AG10803 (cell line): Measurements from ENCODE around the gene ELK1.
A peak's percentile ranks its signal among the peaks of the same experiment; 100 is the strongest.

Experiments
- DNase-seq: peaks from one replicate; pipeline ENCODE4 v3.0.0; 2010; ENCODE audit warnings: low read depth
- H3K4me3 ChIP-seq: 2 replicates; pipeline ENCODE4 v1.5.1; 2011; ENCODE audit warnings: mild to moderate bottlenecking, low read length, control low read depth
- CTCF ChIP-seq: conservative IDR thresholded peaks from 2 replicates; pipeline ENCODE4 v1.5.1; 2011; ENCODE audit warnings: mild to moderate bottlenecking, low read length, control low read depth, inconsistent platforms

Gene ELK1

GRCh38 chrX:47632666-47633065, 17.7 kb downstream of the ELK1 start:
- no peak overlapping the region for H3K4me3 ChIP-seq
- no peak for DNase-seq
- no peak for TF ChIP-seq CTCF

DNA sequence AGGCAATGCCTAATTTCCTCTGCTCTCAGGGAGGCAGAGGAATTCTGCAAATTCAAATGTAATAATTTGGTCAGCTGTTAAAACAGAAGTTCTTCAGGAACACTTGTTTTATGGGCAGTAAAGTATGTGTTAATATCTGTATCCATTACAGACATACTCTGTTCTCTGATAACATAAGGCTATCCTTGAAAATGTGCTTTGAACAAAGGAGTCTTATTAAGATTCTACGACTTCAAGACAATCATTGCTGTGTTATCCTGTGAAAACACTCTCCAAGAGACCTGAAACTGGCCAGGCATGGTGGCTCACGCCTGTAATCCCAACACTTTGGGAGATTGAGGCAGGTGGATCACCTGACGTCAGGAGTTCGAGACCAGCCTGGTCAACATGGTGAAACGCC, 18.7 kb downstream of the ELK1 start:
- no peak for DNase-seq
- no peak overlapping the region for H3K4me3 ChIP-seq
- no peak for TF ChIP-seq CTCF

DNA sequence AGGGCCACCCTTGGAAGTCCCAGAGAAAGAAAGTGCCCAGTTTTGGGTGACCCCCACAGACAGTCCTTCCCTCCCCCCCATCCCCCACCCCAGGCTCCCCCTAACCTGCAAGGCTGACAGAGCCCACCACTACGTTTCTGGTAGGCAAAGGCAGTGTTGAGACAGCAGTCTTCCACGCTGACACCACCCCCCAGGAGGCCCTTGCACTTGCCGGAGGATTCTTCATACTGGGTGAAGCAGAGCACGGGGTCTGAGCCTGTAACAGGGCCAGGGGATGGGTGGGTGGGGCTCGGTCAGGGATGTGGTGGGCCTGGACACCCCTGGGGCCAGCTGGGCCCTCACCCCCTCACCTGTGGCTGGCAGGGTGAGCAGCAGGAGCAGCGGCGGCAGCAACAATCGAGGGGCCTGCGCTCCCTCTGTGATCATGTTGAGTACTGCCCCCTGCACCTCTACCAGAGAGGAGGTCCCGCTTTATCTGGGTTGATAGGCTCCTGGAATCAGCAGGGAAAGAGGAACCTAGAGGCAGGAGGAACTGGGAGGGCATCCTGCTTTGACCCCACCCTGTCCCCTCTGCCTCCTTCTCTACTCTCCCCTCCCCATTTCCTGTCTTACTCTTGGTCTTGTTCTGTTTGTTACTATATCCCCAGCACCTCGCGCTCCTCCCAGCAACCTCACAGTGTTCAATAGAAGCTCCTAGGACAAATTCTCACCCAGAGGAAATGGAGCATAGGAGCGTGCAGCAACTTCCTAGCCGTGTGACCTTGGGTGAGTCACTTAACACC, 20.8 kb downstream of the ELK1 start, which contains the start of gene CFP:
Gene CFP, minus strand, starts transcription at position 512 of the 782 bp plus-strand sequence. Its CDS starts 86 bp downstream, at position 426.
- H3K4me3 ChIP-seq = no peak within 1 kb of the TSS
- no peak for DNase-seq
- TF ChIP-seq CTCF = no peak

DNA sequence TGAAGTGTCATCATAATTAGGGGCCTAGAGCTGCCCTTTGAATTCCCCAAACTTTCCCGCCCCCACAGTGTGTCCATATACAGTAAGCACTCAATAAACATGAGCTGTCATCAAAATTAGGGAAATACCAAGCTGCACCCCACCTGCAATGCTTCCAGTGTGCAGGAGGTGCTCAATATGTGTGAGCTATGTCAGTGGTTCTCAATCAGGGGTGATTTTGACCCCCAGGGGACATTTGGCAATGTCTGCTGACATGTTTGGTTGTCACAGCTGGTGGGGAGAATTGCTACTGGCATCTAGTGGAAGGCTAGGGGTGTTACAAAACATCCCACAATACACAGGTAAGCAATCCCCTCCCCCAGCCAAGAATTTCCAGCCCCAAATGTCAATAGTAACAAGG, 21.4 kb downstream of the ELK1 start:
- no peak for TF ChIP-seq CTCF
- DNase-seq = no peak
- no peak overlapping the region for H3K4me3 ChIP-seq

DNA sequence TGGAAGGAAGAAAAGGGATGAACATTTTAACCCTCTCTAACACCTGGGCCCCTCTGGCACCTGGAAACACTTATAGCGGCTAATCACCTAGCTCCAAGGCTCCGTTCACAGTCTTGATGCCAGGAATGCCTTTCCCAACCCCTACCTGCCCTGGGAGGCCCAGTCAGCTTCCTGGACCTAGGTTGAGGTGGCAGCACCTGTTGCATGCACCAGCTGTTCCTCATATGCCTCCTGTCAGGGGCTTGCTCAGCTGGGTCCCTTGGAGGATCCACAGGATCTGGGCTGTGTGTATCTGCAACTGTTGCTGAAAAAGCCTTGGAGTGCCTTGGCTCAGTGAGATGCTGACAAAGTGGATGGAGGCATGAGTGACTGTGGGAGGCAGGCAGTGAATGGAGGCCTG, 25.0 kb downstream of the ELK1 start:
- H3K4me3 ChIP-seq = no peak overlapping the region
- no peak for DNase-seq
- TF ChIP-seq CTCF = no peak

DNA sequence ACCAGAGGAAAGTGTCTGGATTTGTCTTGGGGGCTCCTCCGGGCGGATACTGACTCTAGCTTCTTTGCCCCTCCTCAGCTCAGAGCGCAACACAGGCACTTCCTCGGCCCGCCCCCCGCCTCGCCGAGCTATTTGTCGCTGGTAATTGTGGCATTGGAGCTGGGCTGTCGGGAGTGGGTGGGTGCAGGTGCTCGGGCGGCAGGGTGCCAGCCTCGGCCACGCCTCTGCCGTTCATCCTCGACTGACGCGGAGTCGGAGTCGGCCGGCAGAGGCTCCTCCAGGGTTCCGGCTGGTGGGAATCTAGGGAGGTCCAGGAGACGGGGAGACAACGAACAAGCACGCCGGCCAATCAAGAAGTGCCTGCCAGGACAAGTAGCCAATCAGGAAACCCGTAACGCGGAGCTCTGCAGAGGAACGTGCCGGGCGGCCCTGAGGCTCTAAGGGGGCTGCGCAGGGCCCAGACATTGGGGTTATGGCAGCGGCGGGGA, 26.8 kb downstream of the ELK1 start:
- peak; percentile 74 for DNase-seq
- H3K4me3 ChIP-seq = peak overlapping the region; percentile 42
- no peak for TF ChIP-seq CTCF

- TF ChIP-seq CTCF = no peak
- no peak for DNase-seq
- no peak overlapping the region for H3K4me3 ChIP-seq
Observed at GRCh38 chrX:47621851-47622250, 28.5 kb downstream of the ELK1 start.
